SIG-M5 treated with dmso at 0.1 percent for 504 hours (cell line): ENCODE results near the gene TCF25.

ENCODE experiments used
- DNase-seq: peaks from one replicate; lab custom pipeline; 2025; ENCODE audit not compliant: unreplicated experiment; lab: John Stamatoyannopoulos, UW

Gene TCF25

GRCh38 chr16:89843409-89844350 lies 29.7 kb upstream of the TCF25 start:
- no peak for DNase-seq

- DNase-seq, result no peak
These were observed 28.6 kb upstream of the TCF25 start for GRCh38 chr16:89844739-89845339.

GRCh38 chr16:89845417-89845816 lies 28.0 kb upstream of the TCF25 start:
- DNase-seq, result no peak

GRCh38 chr16:89847051-89847939 lies 26.1 kb upstream of the TCF25 start:
- no peak for DNase-seq

- no peak for DNase-seq
These were observed 25.5 kb upstream of the TCF25 start for GRCh38 chr16:89847940-89848297.

GRCh38 chr16:89848974-89849373 lies 24.4 kb upstream of the TCF25 start:
- DNase-seq, result no peak

- DNase-seq, result no peak
These were observed 19.9 kb upstream of the TCF25 start for GRCh38 chr16:89853306-89853993.

GRCh38 chr16:89855301-89855945 lies 18.0 kb upstream of the TCF25 start:
- no peak for DNase-seq

- no peak for DNase-seq
These were observed 17.4 kb upstream of the TCF25 start for GRCh38 chr16:89855986-89856385.

- no peak for DNase-seq
These were observed 14.3 kb upstream of the TCF25 start for GRCh38 chr16:89858973-89859614.

GRCh38 chr16:89859615-89860007 lies 13.8 kb upstream of the TCF25 start:
- DNase-seq, result no peak

GRCh38 chr16:89860747-89861304 lies 12.6 kb upstream of the TCF25 start:
- peak; percentile 44 for DNase-seq

- no peak for DNase-seq
These were observed 11.7 kb upstream of the TCF25 start for GRCh38 chr16:89861648-89862047.

GRCh38 chr16:89862732-89863131 lies 10.7 kb upstream of the TCF25 start:
- no peak for DNase-seq

- DNase-seq, result peak; percentile 77
These were observed 9.5 kb upstream of the TCF25 start for GRCh38 chr16:89863741-89864526.

GRCh38 chr16:89864527-89864820 lies 8.9 kb upstream of the TCF25 start:
- no peak for DNase-seq

GRCh38 chr16:89867918-89868317 lies 5.5 kb upstream of the TCF25 start:
- no peak for DNase-seq

GRCh38 chr16:89869911-89870310 lies 3.5 kb upstream of the TCF25 start:
- DNase-seq, result no peak

GRCh38 chr16:89870440-89870839 lies 3.0 kb upstream of the TCF25 start:
- DNase-seq, result no peak
